Measurements from ENCODE around the gene MTUS2. TPM values are rescaled to one million over a fixed set of nuclear protein-coding genes. Genes with fewer than 3 reads are reported as not detected.

Gene MTUS2
- total RNA-seq, 4 donors from 2014 or later, result 0.20 to 1.6 (median 0.25) TPM; not detected in 1

GRCh38 chr13:29465741-29466293 is 645.7 kb downstream of the MTUS2 start:
- DNase-seq, result peak in 1 of 2 donors; percentile 14
- H3K27ac ChIP-seq, result no peak overlapping the region
- H3K27me3 ChIP-seq, result no peaks in the 10 kb centered on the region
- H3K9me3 ChIP-seq, result no peaks in the 10 kb centered on the region
- TF ChIP-seq, protein P1, sequence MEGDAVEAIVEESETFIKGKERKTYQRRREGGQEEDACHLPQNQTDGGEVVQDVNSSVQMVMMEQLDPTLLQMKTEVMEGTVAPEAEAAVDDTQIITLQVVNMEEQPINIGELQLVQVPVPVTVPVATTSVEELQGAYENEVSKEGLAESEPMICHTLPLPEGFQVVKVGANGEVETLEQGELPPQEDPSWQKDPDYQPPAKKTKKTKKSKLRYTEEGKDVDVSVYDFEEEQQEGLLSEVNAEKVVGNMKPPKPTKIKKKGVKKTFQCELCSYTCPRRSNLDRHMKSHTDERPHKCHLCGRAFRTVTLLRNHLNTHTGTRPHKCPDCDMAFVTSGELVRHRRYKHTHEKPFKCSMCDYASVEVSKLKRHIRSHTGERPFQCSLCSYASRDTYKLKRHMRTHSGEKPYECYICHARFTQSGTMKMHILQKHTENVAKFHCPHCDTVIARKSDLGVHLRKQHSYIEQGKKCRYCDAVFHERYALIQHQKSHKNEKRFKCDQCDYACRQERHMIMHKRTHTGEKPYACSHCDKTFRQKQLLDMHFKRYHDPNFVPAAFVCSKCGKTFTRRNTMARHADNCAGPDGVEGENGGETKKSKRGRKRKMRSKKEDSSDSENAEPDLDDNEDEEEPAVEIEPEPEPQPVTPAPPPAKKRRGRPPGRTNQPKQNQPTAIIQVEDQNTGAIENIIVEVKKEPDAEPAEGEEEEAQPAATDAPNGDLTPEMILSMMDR (IDR thresholded peaks at IDR 0.05 in 4 of 5, conservative IDR thresholded peaks at IDR 0.05 in 1 of 5), result no peak
- TF ChIP-seq POLR2A (IDR thresholded peaks at IDR 0.05), result no peak
- H3K36me3 ChIP-seq, result no peaks in the 10 kb centered on the region
- peak; percentile 29 to 30 for ATAC-seq
- in situ Hi-C loops (cut with MboI; ENCODE audit: low sequenced_read_pairs in 4 of 4) (no loop called here), intact Hi-C loops (cut with DNase I; ENCODE audit: low total_unique reads) (no loop called here)
- no peak overlapping the region for H3K4me3 ChIP-seq
- H3K4me1 ChIP-seq, result no peaks in the 10 kb centered on the region

DNA sequence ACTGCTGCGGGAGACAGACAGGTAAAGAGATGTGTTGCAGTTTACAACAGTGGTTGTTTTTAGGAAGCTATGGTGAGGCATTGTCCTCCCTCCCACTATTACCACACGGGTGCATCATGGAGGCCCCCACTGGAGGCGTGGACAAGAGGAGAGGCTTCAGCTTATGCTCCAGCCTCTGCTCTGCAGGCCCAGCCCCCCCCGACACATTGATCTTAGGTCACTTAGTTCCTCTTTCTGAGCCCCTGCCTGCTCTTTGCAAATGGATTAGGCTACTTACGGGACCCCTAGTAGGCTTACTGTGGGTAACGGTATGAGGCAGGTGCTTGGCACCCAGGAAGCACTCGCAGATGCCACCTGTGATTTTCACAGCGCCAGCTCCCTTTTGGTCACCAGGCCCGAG is 651.4 kb downstream of the MTUS2 start:
- no peaks in the 10 kb centered on the region for H3K9me3 ChIP-seq
- H3K27me3 ChIP-seq, result no peaks in the 10 kb centered on the region
- TF ChIP-seq, protein P1 (IDR thresholded peaks at IDR 0.05 in 4 of 5, conservative IDR thresholded peaks at IDR 0.05 in 1 of 5), result no peak
- no peak for TF ChIP-seq POLR2A (IDR thresholded peaks at IDR 0.05)
- ATAC-seq, result no peak
- intact Hi-C loops (cut with DNase I; ENCODE audit: low total_unique reads) (loop anchor here (5.0 kb wide), 1 partner anchor 34 kb away; no protein-coding TSS in a partner anchor), in situ Hi-C loops (cut with MboI; ENCODE audit: low sequenced_read_pairs in 4 of 4) (no loop called here)
- H3K4me3 ChIP-seq, result no peak overlapping the region
- H3K36me3 ChIP-seq, result no peaks in the 10 kb centered on the region
- DNase-seq, result no peak
- no peak overlapping the region for H3K27ac ChIP-seq
- H3K4me1 ChIP-seq, result no peaks in the 10 kb centered on the region

- Histone ChIP-seq H3K4me3 (no peak overlapping the region), H3K36me3 (no peaks in the 10 kb centered on the region), H3K27ac (no peak overlapping the region), H3K27me3 (no peaks in the 10 kb centered on the region), H3K4me1 (no peaks in the 10 kb centered on the region), H3K9me3 (no peaks in the 10 kb centered on the region)
- intact Hi-C loops (cut with DNase I; ENCODE audit: low total_unique reads), result loop anchor here (5.0 kb wide), 1 partner anchor 35 kb away; no protein-coding TSS in a partner anchor
- in situ Hi-C loops (cut with MboI; ENCODE audit: low sequenced_read_pairs in 4 of 4), result no loop called here
- no peak for DNase-seq
- TF ChIP-seq, protein P1 (IDR thresholded peaks at IDR 0.05 in 4 of 5, conservative IDR thresholded peaks at IDR 0.05 in 1 of 5), result peak; percentile 48 to 69 (median 63)
- TF ChIP-seq POLR2A (IDR thresholded peaks at IDR 0.05), result no peak
- ATAC-seq, result no peak
These were observed 652.3 kb downstream of the MTUS2 start for GRCh38 chr13:29472332-29472961.

- DNase-seq, result no peak
- TF ChIP-seq POLR2A (IDR thresholded peaks at IDR 0.05), result no peak
- TF ChIP-seq, protein P1 (IDR thresholded peaks at IDR 0.05 in 4 of 5, conservative IDR thresholded peaks at IDR 0.05 in 1 of 5), result no peak
- intact Hi-C loops (cut with DNase I; ENCODE audit: low total_unique reads), result loop anchor here (5.0 kb wide), 1 partner anchor 36 kb away; no protein-coding TSS in a partner anchor
- in situ Hi-C loops (cut with MboI; ENCODE audit: low sequenced_read_pairs in 4 of 4), result no loop called here
- ATAC-seq, result no peak
- no peak overlapping the region for H3K27ac ChIP-seq
- H3K36me3 ChIP-seq, result no peaks in the 10 kb centered on the region
- no peaks in the 10 kb centered on the region for H3K9me3 ChIP-seq
- no peaks in the 10 kb centered on the region for H3K4me1 ChIP-seq
- no peaks in the 10 kb centered on the region for H3K27me3 ChIP-seq
- no peak overlapping the region for H3K4me3 ChIP-seq
These were observed 653.0 kb downstream of the MTUS2 start for GRCh38 chr13:29473166-29473565.

Data from gastrocnemius medialis (tissue), 4 donors.